NCI-H345 treated with DMSO at 0.1 percent for 48 hours (cell line): ENCODE data around the gene PPM1F.
"Not testable (repeated sequence)": the region's sequence is repeated elsewhere in the genome, so short reads cannot be mapped to it uniquely, and the experiment has no call there.

ENCODE experiments used
- DNase-seq: peaks from one replicate; lab custom pipeline; 2025; ENCODE audit not compliant: unreplicated experiment; lab: John Stamatoyannopoulos, UW

PPM1F gene

DNA sequence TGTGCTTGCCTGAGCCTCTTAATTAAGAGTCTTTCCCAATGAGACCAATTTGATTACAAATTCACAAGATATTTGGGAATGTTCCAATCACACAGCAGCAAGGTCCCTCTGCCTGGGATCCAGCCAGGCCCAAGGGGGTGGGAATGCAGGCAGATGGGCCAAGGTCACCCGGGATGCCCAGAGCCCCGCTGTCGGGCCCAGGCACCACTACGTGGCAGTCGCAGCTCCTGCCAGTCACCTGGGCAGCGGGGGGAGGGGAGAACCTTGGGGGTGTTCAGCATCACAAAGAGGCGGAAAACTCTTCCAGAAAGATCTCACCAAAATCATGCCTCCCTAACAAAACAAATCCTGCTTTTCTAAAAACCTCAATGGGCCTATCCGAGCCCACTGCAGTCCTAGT, 30.9 kb downstream of the PPM1F start:
- no peak for DNase-seq

DNA sequence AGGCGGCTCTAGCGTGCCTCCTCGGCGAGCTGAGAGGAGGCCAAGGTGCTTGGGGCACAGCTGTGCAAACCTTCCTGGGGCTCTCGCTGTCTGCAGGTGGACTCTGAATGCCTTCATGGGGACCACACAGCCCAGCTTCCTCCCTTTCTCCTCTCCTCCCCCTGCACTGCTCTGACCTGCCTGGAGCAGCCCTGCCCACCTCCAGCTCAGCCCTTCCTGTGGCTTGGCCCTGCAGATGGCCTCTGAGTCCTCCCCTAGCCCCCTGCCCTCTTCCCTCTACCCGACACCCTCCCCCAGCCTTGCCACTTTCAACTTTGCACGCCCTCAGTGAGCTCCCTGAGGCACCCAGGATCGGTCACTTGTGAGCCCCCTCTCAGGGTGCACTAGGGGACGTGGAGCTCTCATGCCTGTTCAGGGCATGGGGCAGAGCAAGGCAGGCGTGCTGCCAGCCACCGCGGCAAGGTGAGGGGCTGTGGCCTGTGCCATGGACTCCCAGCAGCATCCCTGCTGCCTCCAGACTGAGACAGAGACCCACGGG, 31.4 kb downstream of the PPM1F start:
- DNase-seq: no peak

DNA sequence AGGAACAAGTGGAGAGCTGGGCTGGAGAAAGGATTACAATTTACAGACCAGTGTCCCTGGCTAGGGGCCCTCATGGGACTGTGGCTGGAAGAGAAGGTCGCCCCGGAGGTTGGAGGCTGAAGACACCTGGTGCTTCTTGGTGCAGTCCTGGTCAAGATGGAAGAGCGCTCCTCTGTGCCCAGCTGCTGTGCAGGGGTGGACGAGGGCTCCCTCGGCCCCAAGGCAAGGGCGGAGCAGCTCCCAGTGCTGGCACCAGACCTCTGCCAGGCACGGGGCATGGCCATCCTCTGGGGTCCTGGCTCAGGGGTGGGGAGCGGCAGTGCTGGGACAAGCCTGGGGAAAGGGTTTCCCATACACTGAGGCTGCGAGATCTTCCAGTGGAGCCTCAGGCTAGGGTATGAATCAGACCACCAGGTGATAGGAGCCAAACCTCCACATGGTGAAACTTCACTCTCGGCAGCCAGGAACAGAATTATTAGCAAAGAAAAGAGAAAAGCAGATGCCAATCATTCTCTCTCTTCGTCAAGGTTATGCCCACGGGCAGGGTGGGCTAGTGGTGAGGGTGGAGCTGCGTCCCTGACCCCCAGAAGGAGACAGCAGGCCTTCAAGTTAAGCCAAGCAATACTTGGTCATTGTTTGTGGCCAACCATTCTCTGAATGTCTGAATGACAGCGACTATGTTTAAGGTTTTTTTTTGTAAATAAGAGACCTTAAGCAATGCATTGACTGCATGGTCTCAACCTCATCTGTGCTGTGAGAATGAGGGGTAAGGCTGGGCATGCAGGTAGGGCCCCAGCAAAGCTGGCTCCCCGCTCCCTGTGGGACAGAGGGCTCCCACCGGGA, 32.1 kb downstream of the PPM1F start:
- no peak for DNase-seq

DNA sequence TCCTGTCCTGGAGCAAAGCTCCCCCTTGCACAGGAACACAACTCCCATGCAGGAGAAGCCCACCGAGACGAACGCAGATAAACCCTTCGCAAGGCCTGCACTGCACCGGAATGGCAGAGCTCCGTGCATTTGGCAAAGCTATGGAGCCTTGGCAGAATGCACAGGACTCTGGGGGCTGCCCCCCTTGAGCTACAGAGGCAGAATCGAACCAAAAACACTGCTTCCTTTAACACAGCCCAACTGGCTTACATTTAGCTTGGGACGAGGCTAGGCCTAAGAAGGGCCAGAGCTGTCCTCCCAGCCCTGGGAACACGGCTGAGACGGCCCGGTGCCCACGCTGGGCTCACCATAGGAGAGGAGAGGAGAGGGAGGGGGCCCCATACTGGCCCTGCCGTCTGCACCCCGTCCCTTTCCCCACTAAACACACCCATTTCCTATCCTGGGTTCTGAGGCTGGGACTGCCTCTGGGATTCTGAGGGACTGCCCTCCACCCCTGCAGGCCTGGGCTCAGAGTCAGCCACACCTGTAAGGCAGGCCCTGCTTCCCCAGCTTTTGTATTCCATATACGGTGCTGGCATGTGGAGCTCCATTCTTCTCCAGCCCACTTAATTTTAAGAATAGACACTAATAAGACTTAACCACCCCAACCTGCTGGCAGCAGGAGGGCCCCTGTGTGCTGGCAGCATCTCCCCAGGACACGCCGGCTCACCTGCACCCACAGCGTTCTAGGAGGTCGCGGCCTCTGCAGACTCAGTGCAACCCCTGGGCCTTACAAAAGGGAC, 32.9 kb downstream of the PPM1F start:
- no peak for DNase-seq

DNA sequence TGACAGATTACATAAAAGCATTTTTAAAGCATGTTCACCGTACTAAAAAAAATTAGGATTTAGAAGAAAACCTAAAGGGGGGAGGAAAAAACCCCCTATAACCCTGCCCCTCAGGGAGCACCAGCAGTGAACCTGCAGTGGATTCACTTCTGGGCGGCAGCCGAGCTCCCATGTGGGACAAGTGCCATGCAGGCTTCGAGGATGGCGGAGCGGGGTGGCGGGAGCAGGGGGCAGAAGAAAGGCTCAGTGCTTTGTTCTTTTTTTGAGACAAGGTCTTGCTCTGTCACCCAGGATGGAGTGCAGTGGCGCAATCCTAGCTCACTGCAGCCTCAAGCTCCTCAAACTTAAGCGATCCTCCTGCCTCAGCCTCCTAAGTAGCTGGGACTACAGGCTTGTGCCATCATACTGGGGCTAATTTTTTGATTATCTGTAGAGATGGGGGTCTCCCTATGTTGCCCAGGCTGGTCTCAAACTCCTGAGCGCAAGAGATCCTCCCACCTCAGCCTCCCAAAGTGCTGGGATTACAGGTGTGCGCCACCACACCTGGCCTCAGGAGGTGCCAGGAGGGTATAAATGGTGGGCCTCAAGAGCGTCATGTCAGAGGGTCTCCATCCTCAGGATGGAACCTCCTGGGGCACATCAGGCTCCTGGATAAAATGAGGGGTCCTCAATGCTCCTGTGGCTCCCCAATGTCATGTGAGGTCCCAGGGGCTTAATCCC, 34.0 kb downstream of the PPM1F start:
- DNase-seq: no peak

DNA sequence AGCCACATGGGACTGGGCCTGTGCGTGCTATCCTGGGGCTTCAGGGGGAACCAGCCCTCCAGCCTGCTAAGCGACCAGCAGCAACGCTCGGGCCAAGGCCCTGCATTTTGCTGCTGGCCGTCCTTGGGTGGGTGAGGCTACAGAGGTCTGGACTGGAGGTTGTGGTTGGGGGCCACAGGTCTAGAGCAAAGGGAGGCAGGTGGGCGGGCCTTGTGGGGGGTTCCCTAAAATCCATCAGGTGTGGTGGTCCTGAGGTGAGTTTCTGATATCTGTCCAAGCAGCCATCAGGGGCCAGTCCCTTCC, 34.7 kb downstream of the PPM1F start:
- no peak for DNase-seq

DNA sequence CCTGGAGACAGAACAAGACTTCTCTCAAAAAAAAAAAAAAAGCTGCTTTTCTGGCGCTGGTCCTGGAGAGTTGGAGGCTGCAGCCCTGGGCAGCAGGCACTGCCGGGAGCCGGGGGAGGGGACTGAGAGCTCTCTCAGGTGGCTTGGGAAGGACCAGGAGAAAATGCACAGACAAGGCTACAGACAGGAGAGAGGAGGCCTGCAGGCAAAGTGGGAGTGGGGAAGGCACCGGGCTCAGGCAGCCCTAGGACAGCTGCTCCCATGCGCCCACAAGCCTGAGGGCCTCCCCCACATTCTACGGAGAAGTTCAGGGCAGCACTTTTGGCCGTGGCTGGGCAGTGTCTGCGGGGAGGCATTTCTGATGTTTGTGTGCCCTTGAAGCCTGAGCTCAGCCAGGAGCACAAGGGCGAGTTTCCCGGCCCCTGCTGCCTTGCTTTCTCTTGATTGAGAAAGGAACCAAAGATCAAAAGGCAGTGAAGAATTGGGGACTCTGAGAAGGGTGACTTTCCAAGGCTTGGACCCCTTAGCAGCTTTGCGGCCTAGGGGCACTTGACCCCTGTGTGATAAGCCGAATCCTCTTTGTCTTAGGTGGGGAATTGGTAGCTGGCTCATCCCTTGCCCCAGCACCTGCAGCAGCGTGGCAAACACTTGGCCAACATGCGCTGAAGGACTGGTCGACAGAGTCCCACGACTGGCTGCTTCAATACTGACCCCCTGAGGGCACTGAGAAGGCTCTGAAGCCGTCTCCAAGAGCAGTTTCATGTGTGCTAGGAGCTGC, 35.3 kb downstream of the PPM1F start:
- no peak for DNase-seq

DNA sequence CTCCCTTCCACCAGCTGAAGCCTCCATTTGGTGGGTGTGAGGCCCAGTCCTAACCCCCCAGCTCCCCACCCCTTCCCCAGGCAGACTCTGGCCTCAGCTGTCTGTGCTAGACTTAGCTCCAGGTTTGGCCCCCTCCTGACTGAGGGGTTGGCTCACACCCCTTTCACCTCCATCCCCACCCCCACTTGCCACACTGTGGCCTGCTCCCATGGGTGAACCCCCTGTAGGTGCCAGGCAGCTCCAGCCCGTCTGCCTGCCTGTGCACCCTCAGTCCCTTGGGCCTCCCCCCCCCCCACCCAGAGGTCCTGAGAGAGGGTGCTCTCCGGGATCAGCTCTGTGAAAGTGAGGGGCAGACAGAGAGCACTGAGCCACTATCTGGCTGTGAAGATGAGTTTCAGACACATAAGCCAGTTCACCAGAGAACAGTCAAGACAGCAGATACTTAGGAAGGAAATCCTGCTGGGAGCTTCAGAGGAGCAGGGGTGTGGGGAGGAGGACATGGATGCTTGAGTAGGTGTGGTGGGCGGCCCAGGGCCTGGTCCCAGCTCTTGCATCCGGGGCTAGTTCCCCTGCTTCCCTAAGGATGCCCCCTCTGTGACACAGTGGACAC, 36.2 kb downstream of the PPM1F start:
- no peak for DNase-seq

DNA sequence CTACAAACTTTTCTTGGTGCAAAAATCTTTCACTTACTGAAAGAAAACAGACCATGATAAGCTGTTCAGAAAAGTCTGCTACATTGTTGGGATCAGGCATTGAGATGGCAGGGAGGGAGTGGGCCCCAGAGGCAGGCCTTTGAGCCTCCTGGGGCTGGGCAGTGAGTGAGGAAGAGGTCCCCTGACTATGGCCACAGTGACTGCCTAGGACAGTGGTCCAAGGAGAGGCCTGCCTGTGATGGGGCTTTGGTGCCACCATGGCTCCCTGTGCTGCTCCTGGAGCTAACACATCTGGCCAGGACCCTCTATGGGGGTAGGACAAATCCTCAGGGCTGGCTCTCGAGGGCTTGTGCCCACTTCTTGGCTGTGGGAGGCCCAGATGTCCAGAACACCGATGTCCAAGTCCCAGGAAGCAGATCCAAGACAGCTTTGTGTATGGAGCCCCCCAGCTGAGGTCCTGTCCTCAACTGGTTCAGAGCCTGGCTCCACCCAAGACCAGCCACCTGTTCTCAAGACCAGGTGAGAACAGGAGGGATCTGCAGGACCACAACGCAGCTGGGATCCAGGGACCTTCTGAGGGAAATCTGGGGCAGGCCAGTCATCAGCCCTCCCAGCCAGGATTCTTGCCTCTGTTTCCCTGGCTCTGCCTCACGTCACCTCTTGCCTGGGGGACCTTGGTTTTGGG, 36.9 kb downstream of the PPM1F start:
- no peak for DNase-seq

DNA sequence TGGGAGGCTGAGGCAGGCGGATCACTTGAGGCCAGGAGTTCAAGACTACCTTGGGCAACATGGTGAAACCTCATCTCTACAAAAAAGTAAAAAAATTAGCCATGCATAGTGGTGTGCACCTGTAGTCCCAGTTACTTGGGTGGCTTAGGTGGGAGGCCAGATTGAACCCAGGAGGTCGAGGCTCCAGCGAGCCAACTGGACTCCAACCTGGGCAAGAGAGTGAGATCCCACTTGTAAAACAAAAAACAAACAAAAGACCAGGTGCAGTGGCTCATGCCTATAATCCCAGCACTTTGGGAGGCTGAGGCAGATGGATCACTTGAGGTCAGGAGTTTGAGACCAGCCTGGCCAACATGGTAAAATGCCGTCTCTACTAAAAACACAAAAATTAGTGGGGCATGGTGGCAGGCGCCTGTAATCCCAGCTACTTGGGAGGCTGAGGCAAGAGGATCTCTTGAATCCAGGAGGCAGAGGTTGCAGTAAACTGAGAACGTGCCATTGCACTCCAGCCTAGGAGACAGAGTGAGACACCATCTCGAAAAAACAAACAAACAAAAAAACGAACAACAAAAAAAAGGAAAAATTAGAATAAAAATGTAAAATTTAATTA, 38.5 kb downstream of the PPM1F start:
- not testable (repeated sequence) for DNase-seq

DNA sequence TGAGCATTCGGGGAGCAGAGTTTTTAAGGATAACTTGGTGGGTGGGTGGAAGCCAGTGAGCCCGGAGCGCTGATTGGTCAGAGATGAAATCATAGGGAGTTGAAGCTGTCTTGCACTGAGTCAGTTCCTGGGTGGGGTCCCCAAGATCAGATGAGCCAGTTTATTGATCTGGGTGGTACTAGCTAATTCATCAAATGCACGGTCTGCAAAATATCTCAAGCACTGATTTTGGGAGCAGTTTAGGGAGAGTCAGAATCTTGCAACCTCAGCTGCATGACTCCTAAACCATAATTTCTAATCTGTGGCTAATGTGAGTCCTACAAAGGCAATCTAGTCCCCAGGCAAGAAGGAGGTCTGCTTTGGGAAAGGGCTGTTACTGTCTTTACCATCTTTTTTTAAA, 42.3 kb downstream of the PPM1F start:
- not testable (repeated sequence) for DNase-seq

DNA sequence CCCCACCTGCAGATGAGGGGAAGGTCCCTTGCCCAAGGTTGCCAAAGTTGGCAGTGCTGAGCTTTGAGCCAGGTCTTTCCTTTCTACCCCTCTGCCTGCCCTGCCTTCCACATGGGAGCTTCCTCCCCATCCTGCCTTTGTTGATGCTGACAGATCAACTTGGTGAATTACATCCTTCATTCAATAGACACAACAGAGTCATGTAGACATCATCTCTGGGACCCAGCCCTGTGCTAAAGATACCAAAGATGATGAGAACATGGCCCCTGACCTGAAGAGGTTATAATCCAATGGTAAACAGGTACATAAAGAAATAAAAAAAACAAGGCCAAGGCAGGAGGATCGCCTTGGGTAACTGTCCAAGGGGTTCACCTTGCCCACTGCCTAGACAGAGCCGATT, 42.8 kb downstream of the PPM1F start:
- no peak for DNase-seq

DNA sequence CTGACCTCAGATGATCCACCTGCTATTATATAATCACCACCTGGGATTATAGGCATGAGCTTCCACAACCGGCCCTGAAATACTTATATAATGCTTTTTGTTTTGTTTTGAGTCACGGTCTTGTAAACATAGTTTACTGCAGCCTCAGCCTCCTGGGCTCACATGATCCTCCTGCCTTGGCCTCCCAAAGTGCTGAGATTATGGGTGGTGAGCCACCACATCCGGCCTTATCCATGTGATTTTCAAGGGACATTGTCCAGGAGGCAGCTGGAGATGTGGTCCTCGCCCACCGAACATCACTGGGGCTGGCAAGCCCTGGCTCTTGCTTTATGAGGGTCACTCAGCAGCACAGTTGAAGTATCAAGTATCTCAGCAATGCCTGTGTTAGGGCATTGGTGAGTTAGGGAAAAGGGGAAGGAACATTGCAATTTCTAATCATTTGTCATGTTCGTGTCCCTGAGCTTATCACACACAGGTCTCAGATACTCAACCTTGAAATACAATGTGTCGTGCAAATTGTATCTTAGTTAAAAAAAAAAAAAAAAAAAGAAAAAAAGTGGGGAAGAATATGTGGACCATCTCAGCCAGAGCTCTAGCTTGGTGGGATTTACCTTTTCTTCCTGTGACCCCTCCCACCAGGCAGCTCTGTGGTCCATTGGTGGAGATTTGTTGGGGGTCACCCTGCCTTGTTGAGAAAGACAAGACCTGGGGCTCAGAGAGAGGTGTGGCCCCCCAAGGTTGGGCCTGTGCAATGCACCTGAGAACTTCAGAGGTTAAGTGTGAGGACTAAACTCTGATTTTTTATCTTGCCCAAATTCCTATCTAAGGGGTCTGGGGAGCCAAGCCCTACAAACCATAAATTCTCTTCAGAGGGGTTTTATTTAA, 44.8 kb downstream of the PPM1F start:
- DNase-seq: no peak

DNA sequence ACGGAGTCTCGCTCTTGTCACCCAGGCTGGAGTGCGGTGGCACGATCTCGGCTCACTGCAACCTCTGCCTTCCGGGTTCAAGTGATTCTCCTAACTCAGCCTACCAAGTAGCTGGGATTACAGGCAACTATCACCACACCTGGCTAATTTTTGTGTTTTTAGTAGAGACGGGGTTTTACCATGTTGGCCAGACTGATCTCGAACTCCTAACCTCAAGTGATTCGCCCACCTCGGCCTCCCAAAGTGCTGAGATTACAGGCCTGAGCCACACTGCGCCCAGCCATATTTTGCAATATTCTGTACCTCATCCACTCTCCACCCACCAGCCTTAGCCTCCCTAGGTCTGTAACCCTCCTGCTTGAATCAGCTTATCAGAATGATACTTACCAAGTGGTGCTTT, 47.4 kb downstream of the PPM1F start:
- DNase-seq: not testable (repeated sequence)

DNA sequence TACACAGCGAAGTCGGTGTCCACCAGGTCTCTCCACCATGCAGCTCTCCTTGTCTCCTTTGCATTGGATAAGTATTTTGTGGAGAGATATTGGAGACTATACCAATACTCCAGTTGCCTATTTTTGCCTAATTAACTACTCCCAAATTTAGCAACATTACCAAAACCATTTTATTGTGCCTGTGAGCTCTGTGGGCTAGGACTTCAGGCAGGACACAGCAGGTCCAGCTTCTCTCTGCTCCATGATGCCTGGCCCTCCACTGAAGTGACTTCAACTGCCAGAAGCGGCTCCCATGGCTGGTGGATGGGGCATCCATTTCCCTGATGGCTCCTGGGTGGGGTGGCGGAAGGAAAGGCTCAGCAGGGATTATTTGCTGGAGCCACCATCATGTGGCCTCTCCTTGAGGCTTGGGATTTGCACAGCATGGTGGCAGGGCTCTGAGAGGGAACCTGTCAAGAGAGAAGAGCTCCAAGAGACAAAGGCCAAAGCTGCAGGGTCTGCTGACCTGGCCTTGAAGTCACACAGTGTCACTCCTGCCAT, 48.3 kb downstream of the PPM1F start:
- DNase-seq: no peak

DNA sequence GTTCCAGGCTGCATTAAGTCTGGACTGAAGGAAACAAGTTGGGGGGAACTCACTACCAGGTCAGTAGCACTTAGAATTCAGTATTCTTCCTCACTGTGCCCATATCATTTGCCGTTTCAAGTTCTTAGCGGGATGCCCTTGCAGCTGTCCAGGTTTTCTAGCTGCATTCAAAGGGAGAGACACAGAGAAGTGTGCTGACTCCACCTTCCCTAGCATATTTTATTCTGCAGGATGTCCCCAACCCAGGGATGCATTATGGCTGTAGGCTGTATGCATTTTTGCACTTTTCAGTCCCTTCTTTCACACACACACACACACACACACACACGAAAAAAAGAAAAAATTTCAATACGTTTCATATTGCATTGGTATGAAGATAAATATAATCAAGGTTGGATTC, 49.4 kb downstream of the PPM1F start:
- DNase-seq: no peak

DNA sequence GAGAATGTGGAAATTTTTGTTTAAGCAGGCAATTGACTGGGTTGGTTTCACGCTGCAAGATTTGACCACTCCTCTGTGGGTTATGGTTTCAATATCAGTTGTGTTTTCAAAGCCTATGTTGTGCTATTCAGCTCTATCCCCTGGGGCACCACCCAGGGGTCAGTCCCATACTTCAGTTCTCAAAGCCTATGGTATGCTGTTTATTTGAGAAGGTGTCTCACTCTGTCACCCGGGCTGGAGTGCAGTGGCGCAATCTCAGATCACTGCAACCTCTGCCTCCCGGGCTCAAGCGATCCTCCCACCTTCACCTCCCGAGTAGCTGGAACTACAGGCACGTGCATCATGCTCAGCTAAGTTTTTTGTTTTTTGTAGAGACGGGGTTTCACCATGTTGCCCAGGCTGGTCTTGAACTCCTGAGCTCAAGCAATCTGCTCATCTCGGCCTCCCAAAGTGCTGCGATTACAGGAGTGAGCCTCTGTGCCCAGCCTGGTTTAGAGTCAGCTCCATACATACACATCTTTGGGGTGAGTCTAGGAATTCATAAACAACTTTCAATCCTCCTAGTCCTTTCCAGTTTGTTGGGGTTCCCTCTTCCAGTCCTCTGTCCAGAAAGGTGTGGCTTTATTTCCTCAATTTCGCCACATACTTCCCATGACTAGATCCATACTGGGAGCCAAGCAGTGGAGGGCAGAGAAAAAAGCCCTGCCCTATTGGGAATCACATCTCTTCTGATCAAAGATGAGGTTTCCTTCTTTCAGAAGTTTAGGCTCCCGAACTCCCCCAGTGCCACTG, 50.2 kb downstream of the PPM1F start:
- no peak for DNase-seq
